ENCODE data around the gene SEPTIN5. TPM values are rescaled to one million over a fixed set of nuclear protein-coding genes. Genes with fewer than 3 reads are reported as not detected.

Gene SEPTIN5
- total RNA-seq, 1 experiment from 2014 or later: 22.4 TPM

- Mint-ChIP-seq H3K4me3 (no peak overlapping the region), H3K9me3 (no peaks in the 10 kb centered on the region), H3K27ac (no peak overlapping the region), H3K4me1 (0 out of 2 replicates have a peak, but pooled peaks cover 2% of the 10 kb centered on the region), H3K36me3 (no peaks in the 10 kb centered on the region), H3K27me3 (ENCODE audit: low read depth) (no peaks in the 10 kb centered on the region)
- TF ChIP-seq IRF2 (CRISPR knock-in tag; IDR thresholded peaks at IDR 0.05; ENCODE audit: borderline replicate concordance, low read depth) (no peak), NR1H2 (CRISPR knock-in tag; IDR thresholded peaks at IDR 0.05) (no peak), ATF6 (CRISPR knock-in tag; IDR thresholded peaks at IDR 0.05) (no peak), TP53 (CRISPR knock-in tag; IDR thresholded peaks at IDR 0.05) (no peak), STAT6 (CRISPR knock-in tag; conservative IDR thresholded peaks at IDR 0.05; ENCODE audit: low read depth) (no peak), SP1 (CRISPR knock-in tag; conservative IDR thresholded peaks at IDR 0.05) (no peak), GRHL2 (CRISPR knock-in tag; IDR thresholded peaks at IDR 0.05; ENCODE audit: insufficient replicate concordance, severe bottlenecking) (no peak), MXD4 (CRISPR knock-in tag; IDR thresholded peaks at IDR 0.05; ENCODE audit: borderline replicate concordance) (no peak), CREM (CRISPR knock-in tag; IDR thresholded peaks at IDR 0.05) (no peak), ESRRA (CRISPR knock-in tag; IDR thresholded peaks at IDR 0.05; ENCODE audit: borderline replicate concordance) (no peak), PRRX2 (CRISPR knock-in tag; IDR thresholded peaks at IDR 0.05) (no peak), SMAD3 (CRISPR knock-in tag; IDR thresholded peaks at IDR 0.05; ENCODE audit: borderline replicate concordance) (no peak), FOXK1 (CRISPR knock-in tag; IDR thresholded peaks at IDR 0.05) (no peak), ATF1 (CRISPR knock-in tag; IDR thresholded peaks at IDR 0.05) (no peak), ZSCAN18 (CRISPR knock-in tag; IDR thresholded peaks at IDR 0.05) (no peak), AFF4 (CRISPR knock-in tag; IDR thresholded peaks at IDR 0.05; ENCODE audit: borderline replicate concordance) (no peak), ZNF232 (CRISPR knock-in tag; IDR thresholded peaks at IDR 0.05) (no peak), KAT7 (CRISPR knock-in tag; IDR thresholded peaks at IDR 0.05; ENCODE audit: borderline replicate concordance) (no peak)
- ChIA-PET CTCF (interaction anchor here (1.3 to 4.4 kb wide), 3 partner anchors 12 to 64 kb away, joined by 4 to 42 read pairs (median 28); no protein-coding TSS in a partner anchor), POLR2A (no interaction called here)
- ATAC-seq (no peak), DNase-seq (ENCODE audit: low spot score) (no peak)
Observed at GRCh38 chr22:19743081-19743480, 28.8 kb downstream of the SEPTIN5 start.

Measured in WTC11 (cell line).